WTC11 (cell line): ENCODE results near the gene OR6A2. TPM values are rescaled to one million over a fixed set of nuclear protein-coding genes. Genes with fewer than 3 reads are reported as not detected.
"Not testable (repeated sequence)": the region's sequence is repeated elsewhere in the genome, so short reads cannot be mapped to it uniquely, and the experiment has no call there.

Experiments
- ATAC-seq: fragments of 200-7000 bp; cut with Tn5 transposase; 2 replicates; pipeline ENCODE4 v1.10.0; 2021; ENCODE audit warnings: mild to moderate bottlenecking, moderate library complexity
- CTCF ChIA-PET: fragments of 300-600 bp; sonication (Branson Sonifier 250); formaldehyde crosslinking; loops from one replicate; lab custom pipeline; 2021; ENCODE audit warnings: antibody characterized with exemption; lab: Charles Lee
- POLR2A ChIA-PET: fragments of 350-600 bp; sonication (Branson Sonifier 250); formaldehyde crosslinking; loops from one replicate; lab custom pipeline; 2021; ENCODE audit warnings: antibody characterized with exemption; lab: Charles Lee
- DNase-seq: peaks from one replicate; pipeline ENCODE4 v3.0.0; 2021; ENCODE audit warnings: low spot score
- H3K27ac Mint-ChIP-seq: 2 replicates; pipeline ENCODE4 v1.8.0; 2021; ENCODE audit warnings: mixed read lengths
- H3K27me3 Mint-ChIP-seq: 2 replicates; pipeline ENCODE4 v1.8.0; 2021; ENCODE audit warnings: low read depth, mild to moderate bottlenecking, moderate library complexity, mixed read lengths
- H3K36me3 Mint-ChIP-seq: 2 replicates; pipeline ENCODE4 v1.8.0; 2021; ENCODE audit warnings: mixed read lengths
- H3K4me1 Mint-ChIP-seq: 2 replicates; pipeline ENCODE4 v1.8.0; 2022; ENCODE audit warnings: mixed read lengths
- H3K4me3 Mint-ChIP-seq: 2 replicates; pipeline ENCODE4 v1.8.0; 2021; ENCODE audit warnings: mild to moderate bottlenecking, moderate library complexity, mixed read lengths
- H3K9me3 Mint-ChIP-seq: 2 replicates; pipeline ENCODE4 v1.8.0; 2021; ENCODE audit warnings: mixed read lengths
- AR ChIP-seq: fragments of 250-450 bp; sonication (Bioruptor Pico); IDR thresholded peaks from 2 replicates; pipeline ENCODE4 v1.9.0; 2021; ENCODE audit warnings: mild to moderate bottlenecking
- ARID4B ChIP-seq: sonication (generic); formaldehyde crosslinking; IDR thresholded peaks from 2 replicates; pipeline ENCODE4 v1.8.0; 2023; ENCODE audit warnings: missing genetic modification reagents, mild to moderate bottlenecking, borderline replicate concordance
- CREM ChIP-seq: sonication (generic); formaldehyde crosslinking; IDR thresholded peaks from 2 replicates; pipeline ENCODE4 v1.8.1; 2022; ENCODE audit warnings: mild to moderate bottlenecking, missing genetic modification reagents, moderate library complexity
- E2F4 ChIP-seq: sonication (generic); formaldehyde crosslinking; IDR thresholded peaks from 2 replicates; pipeline ENCODE4 v1.8.1; 2022; ENCODE audit warnings: low read depth, mild to moderate bottlenecking, moderate library complexity, missing genetic modification reagents, borderline replicate concordance
- FOXJ3 ChIP-seq: sonication (generic); formaldehyde crosslinking; IDR thresholded peaks from 2 replicates; pipeline ENCODE4 v1.9.0; 2021; ENCODE audit warnings: missing genetic modification reagents, mild to moderate bottlenecking, borderline replicate concordance
- GABPB1 ChIP-seq: sonication (generic); formaldehyde crosslinking; IDR thresholded peaks from 2 replicates; pipeline ENCODE4 v1.8.1; 2023; ENCODE audit warnings: mild to moderate bottlenecking, missing genetic modification reagents
- GRHL2 ChIP-seq: fragments of 250-450 bp; sonication (Bioruptor Pico); IDR thresholded peaks from 2 replicates; pipeline ENCODE4 v1.8.0; 2022; ENCODE audit warnings: mild to moderate bottlenecking, moderate library complexity; ENCODE audit not compliant: insufficient replicate concordance, severe bottlenecking
- MAX ChIP-seq: sonication (generic); formaldehyde crosslinking; IDR thresholded peaks from 2 replicates; pipeline ENCODE4 v1.8.0; 2022; ENCODE audit warnings: mild to moderate bottlenecking, missing genetic modification reagents
- NR1H2 ChIP-seq: sonication (generic); formaldehyde crosslinking; IDR thresholded peaks from 2 replicates; pipeline ENCODE4 v1.9.0; 2021; ENCODE audit warnings: mild to moderate bottlenecking, moderate library complexity, missing genetic modification reagents
- NR3C1 ChIP-seq: sonication (generic); formaldehyde crosslinking; conservative IDR thresholded peaks from 2 replicates; pipeline ENCODE4 v1.8.1; 2023; ENCODE audit warnings: low read depth, mild to moderate bottlenecking, missing genetic modification reagents
- TCF7 ChIP-seq: sonication (generic); formaldehyde crosslinking; IDR thresholded peaks from 2 replicates; pipeline ENCODE4 v1.8.0; 2022; ENCODE audit warnings: mild to moderate bottlenecking, low read depth, missing genetic modification reagents, moderate library complexity
- ZNF121 ChIP-seq: sonication (generic); formaldehyde crosslinking; IDR thresholded peaks from 2 replicates; pipeline ENCODE4 v1.8.0; 2023; ENCODE audit warnings: missing genetic modification reagents
- ZNF317 ChIP-seq: sonication (generic); formaldehyde crosslinking; IDR thresholded peaks from 2 replicates; pipeline ENCODE4 v1.8.1; 2023; ENCODE audit warnings: low read depth, mild to moderate bottlenecking, moderate library complexity, missing genetic modification reagents, borderline replicate concordance
- ZNF416 ChIP-seq: fragments of 250-450 bp; sonication (Bioruptor Pico); IDR thresholded peaks from 2 replicates; pipeline ENCODE4 v1.9.0; 2021; ENCODE audit warnings: mild to moderate bottlenecking, inconsistent platforms
- total RNA-seq: library from RNA; stranded (reverse); gene quantifications from 3 replicates; pipeline ENCODE4 v1.2.3, GENCODE V29; 2021
- TF ChIP-seq, protein P1 (sequence below): fragments of 200-600 bp; IDR thresholded peaks from 2 replicates; pipeline ENCODE4 v1.8.0; 2022; ENCODE audit warnings: antibody characterized with exemption

The OR6A2 gene
- total RNA-seq, 1 experiment from 2014 or later, result 0.07 TPM

- TF ChIP-seq NR3C1 (CRISPR knock-in tag), result no peak
- no peak for TF ChIP-seq FOXJ3 (CRISPR knock-in tag)
- TF ChIP-seq, protein P1, sequence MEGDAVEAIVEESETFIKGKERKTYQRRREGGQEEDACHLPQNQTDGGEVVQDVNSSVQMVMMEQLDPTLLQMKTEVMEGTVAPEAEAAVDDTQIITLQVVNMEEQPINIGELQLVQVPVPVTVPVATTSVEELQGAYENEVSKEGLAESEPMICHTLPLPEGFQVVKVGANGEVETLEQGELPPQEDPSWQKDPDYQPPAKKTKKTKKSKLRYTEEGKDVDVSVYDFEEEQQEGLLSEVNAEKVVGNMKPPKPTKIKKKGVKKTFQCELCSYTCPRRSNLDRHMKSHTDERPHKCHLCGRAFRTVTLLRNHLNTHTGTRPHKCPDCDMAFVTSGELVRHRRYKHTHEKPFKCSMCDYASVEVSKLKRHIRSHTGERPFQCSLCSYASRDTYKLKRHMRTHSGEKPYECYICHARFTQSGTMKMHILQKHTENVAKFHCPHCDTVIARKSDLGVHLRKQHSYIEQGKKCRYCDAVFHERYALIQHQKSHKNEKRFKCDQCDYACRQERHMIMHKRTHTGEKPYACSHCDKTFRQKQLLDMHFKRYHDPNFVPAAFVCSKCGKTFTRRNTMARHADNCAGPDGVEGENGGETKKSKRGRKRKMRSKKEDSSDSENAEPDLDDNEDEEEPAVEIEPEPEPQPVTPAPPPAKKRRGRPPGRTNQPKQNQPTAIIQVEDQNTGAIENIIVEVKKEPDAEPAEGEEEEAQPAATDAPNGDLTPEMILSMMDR, result peak; percentile 89
- TF ChIP-seq GABPB1, result no peak
- TF ChIP-seq NR1H2 (CRISPR knock-in tag), result no peak
- TF ChIP-seq ZNF416 (CRISPR knock-in tag), result no peak
- no peak for TF ChIP-seq GRHL2
- 0 out of 2 replicates have a peak, but pooled peaks have one; percentile 27 for TF ChIP-seq ZNF317 (CRISPR knock-in tag)
- peak; percentile 47; the same call in 1 of the 2 replicates for TF ChIP-seq MAX
- TF ChIP-seq ARID4B (CRISPR knock-in tag), result no peak
- no peak for TF ChIP-seq CREM (CRISPR knock-in tag)
- TF ChIP-seq AR, result no peak
- TF ChIP-seq TCF7 (CRISPR knock-in tag), result no peak
- TF ChIP-seq E2F4 (CRISPR knock-in tag), result no peak
- TF ChIP-seq, all 79 proteins: peak for 3
These were observed 13.0 kb upstream of the OR6A2 start (continued) for GRCh38 chr11:6812390-6813005.

DNA sequence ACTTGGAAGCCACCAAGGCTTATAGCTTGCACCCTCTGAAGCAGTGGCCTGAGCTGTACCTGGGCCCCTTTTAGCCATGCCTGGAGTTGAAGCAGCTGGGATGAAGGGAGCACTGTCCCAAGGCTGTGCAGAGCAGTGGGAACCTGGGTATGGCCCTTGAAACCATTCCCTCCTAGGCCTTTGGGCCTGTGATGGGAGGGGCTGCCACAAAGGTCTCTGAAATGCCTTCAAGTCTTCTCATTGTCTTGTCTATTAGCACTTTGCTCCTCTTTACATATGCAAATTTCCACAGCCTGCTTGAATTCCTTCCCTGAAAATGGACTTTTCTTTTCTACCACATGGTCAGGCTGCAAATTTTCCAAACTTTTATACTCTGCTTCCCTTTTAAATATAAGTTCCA is 1.6 kb upstream of the OR6A2 start:
- peak; percentile 97 for ATAC-seq
- CTCF ChIA-PET, result interaction anchor here (0.8 to 2.8 kb wide), 3 partner anchors 10 to 46 kb away, joined by 3 to 14 read pairs (median 4); no protein-coding TSS in a partner anchor

More for the DNA sequence above, 1.6 kb upstream of the OR6A2 start:
- TF ChIP-seq ZNF121 (CRISPR knock-in tag), result 0 out of 2 replicates have a peak, but pooled peaks have one; percentile 24
- DNase-seq, result peak; percentile 21
- H3K27me3 Mint-ChIP-seq, POLR2A ChIA-PET, H3K4me3 Mint-ChIP-seq: not testable (repeated sequence)
- peaks cover 15% of the 10 kb centered on the region for H3K4me1 Mint-ChIP-seq
- peaks cover 31% of the 10 kb centered on the region for H3K9me3 Mint-ChIP-seq
- H3K36me3 Mint-ChIP-seq, result peaks cover 19% of the 10 kb centered on the region
- H3K27ac Mint-ChIP-seq, result peak overlapping the region; percentile 35
